LNCAP (cell line): Measurements from ENCODE around the gene LTBP1.

Source experiments
- TF ChIP-seq, protein P1 (sequence below): fragments of 450-650 bp; IDR thresholded peaks from 2 replicates; pipeline ENCODE4 v1.5.1; 2017; ENCODE audit warnings: mild to moderate bottlenecking

The LTBP1 gene

GRCh38 chr2:33347856-33348255, 401.1 kb downstream of the LTBP1 start:
- TF ChIP-seq, protein P1, sequence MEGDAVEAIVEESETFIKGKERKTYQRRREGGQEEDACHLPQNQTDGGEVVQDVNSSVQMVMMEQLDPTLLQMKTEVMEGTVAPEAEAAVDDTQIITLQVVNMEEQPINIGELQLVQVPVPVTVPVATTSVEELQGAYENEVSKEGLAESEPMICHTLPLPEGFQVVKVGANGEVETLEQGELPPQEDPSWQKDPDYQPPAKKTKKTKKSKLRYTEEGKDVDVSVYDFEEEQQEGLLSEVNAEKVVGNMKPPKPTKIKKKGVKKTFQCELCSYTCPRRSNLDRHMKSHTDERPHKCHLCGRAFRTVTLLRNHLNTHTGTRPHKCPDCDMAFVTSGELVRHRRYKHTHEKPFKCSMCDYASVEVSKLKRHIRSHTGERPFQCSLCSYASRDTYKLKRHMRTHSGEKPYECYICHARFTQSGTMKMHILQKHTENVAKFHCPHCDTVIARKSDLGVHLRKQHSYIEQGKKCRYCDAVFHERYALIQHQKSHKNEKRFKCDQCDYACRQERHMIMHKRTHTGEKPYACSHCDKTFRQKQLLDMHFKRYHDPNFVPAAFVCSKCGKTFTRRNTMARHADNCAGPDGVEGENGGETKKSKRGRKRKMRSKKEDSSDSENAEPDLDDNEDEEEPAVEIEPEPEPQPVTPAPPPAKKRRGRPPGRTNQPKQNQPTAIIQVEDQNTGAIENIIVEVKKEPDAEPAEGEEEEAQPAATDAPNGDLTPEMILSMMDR, result no peak

DNA sequence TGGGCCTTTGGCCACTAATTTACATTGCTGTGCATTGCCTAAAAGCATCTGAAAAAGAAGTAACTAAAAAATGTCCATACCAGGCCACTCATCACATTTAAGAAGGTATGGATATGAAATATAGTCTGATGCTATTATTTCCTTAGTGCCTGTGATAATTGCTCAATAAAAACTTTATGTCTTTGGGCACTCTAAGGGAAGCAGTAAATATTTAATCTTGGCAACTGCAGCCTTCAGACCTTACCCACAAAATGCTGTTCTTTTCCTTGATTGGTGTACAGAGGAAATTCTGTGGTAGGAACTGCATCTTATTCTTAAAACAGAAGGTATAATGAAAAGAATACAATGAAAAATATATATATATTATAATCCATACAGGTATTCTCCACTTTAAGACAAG, 403.9 kb downstream of the LTBP1 start:
- TF ChIP-seq, protein P1, result no peak

- TF ChIP-seq, protein P1, result no peak
Observed at GRCh38 chr2:33351781-33352180, 405.0 kb downstream of the LTBP1 start.

DNA sequence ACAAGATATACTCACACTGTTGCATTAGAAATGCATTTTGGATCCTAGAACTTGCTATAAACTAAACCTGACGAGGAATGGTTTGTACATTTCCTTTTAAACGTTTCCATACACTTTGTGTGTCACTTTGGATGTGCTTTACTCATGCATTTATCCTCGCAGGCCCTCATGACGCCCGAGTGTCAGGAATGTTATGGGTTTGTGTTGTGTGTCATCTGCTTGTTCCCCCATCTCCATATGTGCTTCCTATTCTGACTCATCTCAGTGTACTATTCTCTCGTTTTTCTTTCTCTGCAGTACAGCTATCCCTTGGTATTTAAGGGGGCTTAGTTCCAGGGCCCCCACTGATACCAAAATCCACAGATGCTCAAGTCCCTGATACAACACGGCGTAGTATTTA, 408.2 kb downstream of the LTBP1 start:
- TF ChIP-seq, protein P1, result no peak

DNA sequence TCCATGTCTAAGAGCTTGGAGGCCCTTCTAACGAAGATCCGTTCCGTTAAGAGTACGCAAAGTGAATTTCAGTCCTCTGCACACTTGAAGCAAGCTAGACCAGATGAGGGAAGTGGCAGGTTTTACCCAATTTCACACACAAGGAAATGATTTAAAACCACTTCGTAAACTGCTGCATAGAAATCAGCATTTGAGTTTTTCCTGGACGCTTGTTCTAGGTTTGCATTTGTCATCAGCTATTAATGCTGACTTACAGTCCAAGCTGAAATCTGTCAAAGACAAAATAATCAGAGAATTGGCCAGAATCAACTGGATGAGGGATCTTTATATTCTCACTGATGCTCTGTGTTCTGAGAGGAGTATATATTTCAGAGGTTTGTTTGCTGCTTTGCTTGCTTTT, 412.1 kb downstream of the LTBP1 start:
- TF ChIP-seq, protein P1, result no peak

- TF ChIP-seq, protein P1, result no peak
Observed at GRCh38 chr2:33363325-33364298, 416.9 kb downstream of the LTBP1 start.

- TF ChIP-seq, protein P1, result no peak
Observed at GRCh38 chr2:33365264-33365970, 418.7 kb downstream of the LTBP1 start.
